Fibroblast of skin of right biceps (primary cell): Measurements from ENCODE around the gene GOLGA6B.
"Not testable (repeated sequence)": the region's sequence is repeated elsewhere in the genome, so short reads cannot be mapped to it uniquely, and the experiment has no call there.

ENCODE experiments used
- DNase-seq: peaks from one replicate; pipeline ENCODE4 v3.0.0-alpha.2; 2013

GOLGA6B gene, protein sequence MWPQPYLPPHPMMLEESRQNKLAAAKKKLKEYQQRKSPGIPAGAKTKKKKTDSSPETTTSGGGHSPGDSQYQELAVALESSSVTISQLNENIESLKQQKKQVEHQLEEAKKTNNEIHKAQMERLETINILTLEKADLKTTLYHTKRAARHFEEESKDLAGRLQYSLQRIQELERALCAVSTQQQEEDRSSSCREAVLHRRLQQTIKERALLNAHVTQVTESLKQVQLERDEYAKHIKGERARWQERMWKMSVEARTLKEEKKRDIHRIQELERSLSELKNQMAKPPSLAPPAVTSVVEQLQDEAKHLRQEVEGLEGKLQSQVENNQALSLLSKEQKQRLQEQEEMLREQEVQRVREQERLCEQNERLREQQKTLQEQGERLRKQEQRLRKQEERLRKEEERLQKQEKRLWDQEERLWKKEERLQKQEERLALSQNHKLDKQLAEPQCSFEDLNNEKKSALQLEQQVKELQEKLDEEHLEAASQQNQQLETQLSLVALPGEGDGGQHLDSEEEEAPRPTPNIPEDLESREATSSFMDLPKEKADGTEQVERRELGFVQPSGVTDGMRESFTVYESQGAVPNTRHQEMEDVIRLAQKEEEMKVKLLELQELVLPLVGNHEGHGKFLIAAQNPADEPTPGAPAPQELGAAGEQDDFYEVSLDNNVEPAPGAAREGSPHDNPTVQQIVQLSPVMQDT

DNA sequence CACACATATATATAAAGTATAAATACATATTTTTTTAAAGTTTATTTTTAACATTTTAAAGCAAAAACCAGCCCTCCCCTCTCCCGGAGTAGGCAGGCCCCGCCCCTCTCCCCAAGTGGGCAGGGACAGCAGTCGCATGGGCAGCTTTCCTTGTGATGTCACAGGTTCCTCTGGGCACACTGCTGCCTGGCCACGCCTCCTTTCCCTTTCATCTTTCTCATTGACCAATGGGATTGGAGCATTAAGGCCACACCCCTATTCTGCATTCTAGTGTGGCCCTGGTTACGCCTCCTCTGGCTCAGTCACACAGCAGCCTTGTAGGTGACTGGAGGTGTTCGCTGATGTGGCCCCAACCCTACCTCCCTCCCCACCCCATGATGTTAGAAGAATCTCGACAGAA is at the start of gene GOLGA6B:
GOLGA6B (plus strand) TSS at position 301 of the 400 bp plus-strand sequence; CDS start at position 342, 41 bp downstream.
- not testable (repeated sequence) for DNase-seq

DNA sequence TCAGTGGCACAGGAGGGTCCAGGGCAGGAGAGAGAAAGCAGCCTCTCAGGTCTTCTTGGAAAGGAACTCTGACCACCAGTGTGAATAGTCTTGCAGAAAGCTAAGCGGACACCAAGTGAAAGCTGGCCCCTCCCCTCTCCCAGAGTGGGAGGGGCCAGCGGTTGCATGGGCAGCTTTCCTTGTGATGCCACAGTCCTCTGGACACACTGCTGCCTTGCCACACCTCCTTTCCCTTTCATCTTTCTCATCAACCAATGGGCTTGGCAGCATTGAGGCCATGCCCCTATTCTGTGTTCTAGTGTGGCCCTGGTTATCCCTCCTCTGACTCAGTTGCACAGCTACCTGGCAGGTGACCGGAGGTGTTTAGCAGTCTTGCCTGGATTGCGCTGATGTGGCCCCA is 49.7 kb upstream of the GOLGA6B start:
- DNase-seq = no peak

- DNase-seq = not testable (repeated sequence)
These were observed 46.4 kb upstream of the GOLGA6B start for GRCh38 chr15:72608084-72608483.

GRCh38 chr15:72609862-72610261 is 44.6 kb upstream of the GOLGA6B start:
- no peak for DNase-seq

- DNase-seq = not testable (repeated sequence)
These were observed 42.2 kb upstream of the GOLGA6B start for GRCh38 chr15:72612324-72612723.

GRCh38 chr15:72614810-72615532 is 39.5 kb upstream of the GOLGA6B start:
- DNase-seq = no peak

DNA sequence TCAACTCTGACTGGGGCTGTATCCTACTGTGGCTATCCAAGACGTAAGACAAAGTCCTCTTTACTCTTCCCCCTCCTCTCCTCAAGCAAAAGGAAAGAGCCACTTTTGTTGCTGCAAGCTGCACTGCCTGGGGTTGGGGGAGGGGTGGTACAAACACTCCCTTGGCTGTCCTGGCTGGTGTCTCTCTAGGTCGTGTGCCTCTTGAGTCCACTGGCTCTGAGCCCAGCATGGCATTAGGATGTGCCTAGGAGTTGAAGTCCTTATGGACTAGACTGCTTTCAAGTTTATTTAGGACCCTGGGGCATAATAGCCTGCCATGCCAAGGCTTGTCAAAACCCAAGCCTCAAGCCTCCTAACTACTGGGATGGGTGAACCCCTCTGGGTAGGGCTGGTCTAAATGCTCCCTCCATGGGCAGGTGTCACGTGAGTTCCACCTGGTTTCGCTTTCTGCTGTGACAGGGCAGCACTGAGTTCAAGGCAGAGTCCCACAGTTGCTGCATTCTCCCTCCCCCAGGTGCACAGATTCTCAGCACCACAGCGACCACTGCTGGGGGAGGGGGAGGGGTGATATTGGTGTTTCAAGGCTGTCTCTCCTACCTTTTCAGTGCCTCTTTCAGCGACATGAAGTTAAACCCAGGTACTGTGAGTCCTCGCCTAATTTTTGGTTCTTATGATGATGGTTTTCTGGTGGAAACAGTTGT is 38.8 kb upstream of the GOLGA6B start:
- not testable (repeated sequence) for DNase-seq

- DNase-seq = no peak
These were observed 37.8 kb upstream of the GOLGA6B start for GRCh38 chr15:72616491-72617210.

- not testable (repeated sequence) for DNase-seq
These were observed 30.6 kb upstream of the GOLGA6B start for GRCh38 chr15:72623854-72624253.

DNA sequence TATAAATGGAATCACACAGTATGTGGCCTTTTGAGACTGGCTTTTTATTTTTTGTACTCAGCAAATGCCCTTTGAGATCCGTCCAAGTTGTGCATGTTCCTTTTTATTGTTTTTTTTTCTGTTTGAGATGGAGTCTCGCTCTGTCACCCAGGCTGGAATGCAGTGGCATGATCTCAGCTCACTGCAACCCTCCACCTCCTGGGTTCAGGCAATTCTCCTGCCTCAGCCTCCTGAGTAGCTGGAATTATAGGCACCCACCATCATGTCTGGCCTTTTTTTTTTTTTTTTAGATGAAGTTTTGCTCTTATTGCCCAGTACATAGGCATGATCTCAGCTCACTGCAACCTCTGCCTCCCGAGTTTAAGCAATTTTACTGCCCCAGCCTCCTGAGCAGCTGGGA is 28.3 kb upstream of the GOLGA6B start:
- DNase-seq = not testable (repeated sequence)

- DNase-seq = not testable (repeated sequence)
These were observed 26.0 kb upstream of the GOLGA6B start for GRCh38 chr15:72628249-72629067.

DNA sequence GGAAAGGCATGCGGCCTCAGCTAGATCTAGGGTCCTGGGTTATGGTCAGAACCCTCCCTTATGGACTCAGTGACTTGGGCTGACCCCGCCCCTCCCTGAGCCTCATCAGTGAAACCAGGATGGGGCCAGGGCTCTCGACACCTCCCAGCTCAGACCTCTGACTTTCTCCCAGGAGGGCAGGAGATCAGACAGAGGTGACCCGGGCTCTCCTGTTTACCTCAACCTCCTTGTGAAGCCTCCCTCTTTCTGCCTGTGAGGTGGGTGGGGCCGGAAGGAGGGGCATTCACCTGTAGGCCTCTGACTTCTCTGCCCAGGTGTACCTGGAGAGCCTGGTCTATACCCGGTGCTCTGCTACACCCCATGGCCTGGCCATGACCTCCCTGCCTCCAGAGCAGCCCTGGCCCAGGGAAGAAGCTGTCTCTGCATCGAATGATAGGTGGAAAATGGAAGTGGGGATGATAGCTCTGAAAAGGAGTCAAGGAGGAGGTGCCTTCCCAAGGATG is 25.4 kb upstream of the GOLGA6B start:
- not testable (repeated sequence) for DNase-seq

- peak; percentile 86 for DNase-seq
These were observed 17.8 kb upstream of the GOLGA6B start for GRCh38 chr15:72636519-72637282.

GRCh38 chr15:72639759-72640483 is 14.6 kb upstream of the GOLGA6B start:
- not testable (repeated sequence) for DNase-seq

DNA sequence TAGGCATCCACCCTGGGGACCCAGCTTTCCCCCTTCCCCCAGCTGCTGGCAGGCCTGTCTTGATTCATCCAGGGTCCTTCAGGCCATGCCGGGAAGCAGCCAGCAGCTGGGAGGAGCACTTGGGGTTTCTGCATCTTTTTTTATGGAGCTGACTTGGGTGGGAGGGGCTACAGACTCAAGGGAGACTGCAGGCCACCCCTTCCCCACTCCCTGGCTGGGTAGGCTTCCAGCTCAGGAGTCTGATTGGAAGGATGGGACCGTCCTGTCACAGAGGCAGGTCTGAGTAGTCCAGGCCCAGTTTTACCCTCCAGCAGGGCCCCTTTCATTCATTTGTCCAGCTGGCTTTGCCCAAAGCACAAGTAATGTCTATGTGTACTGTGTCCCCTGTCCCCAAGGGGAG is 12.2 kb upstream of the GOLGA6B start:
- DNase-seq = not testable (repeated sequence)

DNA sequence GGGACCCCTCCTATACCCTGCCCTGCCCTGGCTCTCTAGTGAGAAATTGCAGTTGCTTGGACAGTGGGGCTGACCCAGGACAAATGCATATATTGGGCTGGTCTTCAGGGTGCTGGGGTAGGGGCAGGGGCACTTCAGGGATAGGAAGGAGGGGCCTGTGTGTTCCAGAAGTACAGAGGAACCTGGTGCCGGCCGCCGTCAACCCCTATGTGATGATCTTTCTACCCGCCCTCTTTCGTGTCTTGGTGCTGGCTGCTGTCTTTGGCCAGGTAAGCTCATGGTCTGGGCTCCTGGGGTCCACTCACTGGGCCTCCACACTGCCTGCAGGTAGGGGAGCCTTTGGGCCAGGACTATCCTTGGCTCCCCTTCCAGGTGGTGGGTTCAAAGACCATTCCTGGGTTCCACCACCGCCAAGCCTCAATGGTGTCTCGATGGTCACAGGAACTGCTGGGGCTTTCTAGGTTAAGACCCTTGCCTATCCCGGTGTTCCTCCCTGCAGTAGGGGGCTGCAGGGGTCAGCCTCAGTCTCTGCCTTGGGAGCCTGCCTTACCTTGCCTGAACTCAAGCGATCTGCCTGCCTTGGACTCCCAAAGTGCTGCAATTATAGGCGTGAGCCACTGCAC is 5.8 kb upstream of the GOLGA6B start:
- not testable (repeated sequence) for DNase-seq

DNA sequence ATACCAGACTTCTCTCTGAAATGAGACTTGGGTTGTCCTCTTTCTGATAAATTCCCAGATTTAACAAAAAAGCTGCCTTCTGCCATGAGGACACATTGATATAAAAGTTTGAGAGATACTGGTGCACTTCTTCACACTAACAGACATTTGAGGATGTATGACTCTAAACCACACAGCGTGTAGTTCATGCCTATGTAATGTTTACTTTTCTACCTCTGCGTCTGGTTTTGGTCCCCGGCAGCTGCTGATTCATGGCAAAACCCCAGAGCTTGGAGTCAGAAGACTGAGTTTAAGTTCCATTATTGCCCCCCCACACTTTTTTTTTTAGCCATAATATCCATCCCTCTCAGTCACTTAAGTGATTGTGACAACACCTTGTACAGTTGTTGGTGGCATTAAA is 1.5 kb downstream of the GOLGA6B start:
- DNase-seq = not testable (repeated sequence)

- DNase-seq = not testable (repeated sequence)
These were observed 6.6 kb downstream of the GOLGA6B start for GRCh38 chr15:72661081-72661480.

DNA sequence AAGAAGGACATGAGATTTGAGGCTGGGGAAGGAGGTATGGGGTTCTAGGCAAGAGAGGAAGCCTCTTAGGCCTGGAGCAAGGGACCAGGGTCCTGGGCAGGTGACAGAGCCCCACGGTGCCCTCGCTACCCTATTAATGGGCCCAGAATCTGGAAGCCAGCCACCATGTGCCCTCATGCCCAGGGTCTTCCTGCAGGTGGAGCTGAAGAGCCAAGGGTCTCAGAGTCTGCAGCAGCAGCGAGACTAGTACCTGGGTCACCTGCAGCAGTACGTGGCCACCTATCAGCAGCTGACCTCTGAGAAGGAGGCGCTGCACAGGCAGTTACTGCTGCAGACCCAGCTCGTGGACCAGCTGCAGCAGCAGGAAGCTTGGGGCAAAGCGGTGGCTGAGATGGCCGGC is 9.4 kb downstream of the GOLGA6B start:
- DNase-seq = not testable (repeated sequence)
